ENCODE results near the gene HERPUD2. TPM values are rescaled to one million over a fixed set of nuclear protein-coding genes. Genes with fewer than 3 reads are reported as not detected.
"Not testable (repeated sequence)": the region's sequence is repeated elsewhere in the genome, so short reads cannot be mapped to it uniquely, and the experiment has no call there.

HERPUD2 gene
- total RNA-seq, 2 experiments from 2014 or later, result 48.0 to 49.8 TPM

- no peaks in the 10 kb centered on the region for H3K9me3 Mint-ChIP-seq
- ChIA-PET CTCF (interaction anchor here (0.9 to 6.0 kb wide), 8 partner anchors 12 to 212 kb away, joined by 3 to 37 read pairs (median 5); partner anchors contain the start of gene SEPTIN7), POLR2A (interaction anchor here (0.8 to 10.8 kb wide), 18 partner anchors 11 to 672 kb away, joined by 3 to 295 read pairs (median 7); partner anchors contain the start of gene SEPTIN7)
- peaks cover 41% of the 10 kb centered on the region for H3K4me1 Mint-ChIP-seq
- H3K36me3 Mint-ChIP-seq (ENCODE audit: low read depth), result peaks cover 41% of the 10 kb centered on the region
- H3K27me3 Mint-ChIP-seq, result no peaks in the 10 kb centered on the region
- H3K27ac Mint-ChIP-seq, result peak overlapping the region; percentile 96
- DNase-seq, result peak; percentile 44
- H3K4me3 Mint-ChIP-seq, result peak overlapping the region; percentile 94
Measured at GRCh38 chr7:35695473-35695850, 527 bp upstream of the HERPUD2 start.

DNA sequence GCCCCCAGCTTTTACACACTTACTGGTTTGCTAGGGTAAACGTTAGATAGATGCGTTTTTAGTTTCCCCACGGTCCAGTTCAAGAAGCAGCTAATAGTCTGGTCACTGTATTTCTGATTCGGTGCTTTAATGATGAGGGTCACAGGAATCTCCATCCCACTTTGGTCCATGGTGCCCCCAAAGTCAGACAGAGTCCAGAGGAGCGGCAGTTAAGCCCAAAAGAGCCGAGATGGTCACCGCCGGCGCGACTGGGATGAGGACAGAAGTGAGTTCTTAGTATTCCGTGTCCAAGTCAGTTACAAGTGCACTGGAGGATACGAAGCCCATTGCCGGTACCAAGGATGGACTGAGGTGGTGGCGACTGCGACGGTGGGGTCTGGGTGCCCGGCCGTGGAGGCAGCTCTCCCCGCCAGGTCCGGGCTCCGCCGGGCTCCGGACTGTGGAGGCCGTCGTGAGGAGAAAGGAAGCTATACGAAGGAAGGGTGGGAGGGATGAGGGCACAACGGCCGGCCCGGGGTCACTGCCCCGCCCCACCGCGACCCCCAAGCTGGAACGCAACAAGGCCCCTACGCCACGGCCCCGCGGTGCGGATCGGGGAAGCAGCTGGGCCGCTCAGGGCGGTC, 663 bp downstream of the HERPUD2 start:
- ChIA-PET POLR2A (interaction anchor here (0.7 to 10.8 kb wide), 16 partner anchors 9 to 698 kb away, joined by 3 to 295 read pairs (median 8); partner anchors contain the start of gene SEPTIN7), CTCF (interaction anchor here (1.1 to 6.0 kb wide), 4 partner anchors 16 to 107 kb away, joined by 3 to 37 read pairs (median 9); partner anchors contain the start of gene SEPTIN7)
- H3K9me3 Mint-ChIP-seq, result no peaks in the 10 kb centered on the region
- peak overlapping the region; percentile 84 for H3K27ac Mint-ChIP-seq
- no peak for DNase-seq
- H3K36me3 Mint-ChIP-seq (ENCODE audit: low read depth), result peaks cover 50% of the 10 kb centered on the region
- H3K4me1 Mint-ChIP-seq, result peaks cover 39% of the 10 kb centered on the region
- peak overlapping the region; percentile 83 for H3K4me3 Mint-ChIP-seq
- no peaks in the 10 kb centered on the region for H3K27me3 Mint-ChIP-seq

- peaks cover 49% of the 10 kb centered on the region for H3K4me1 Mint-ChIP-seq
- peak; percentile 60 for DNase-seq
- CTCF ChIA-PET, result interaction anchor here (0.6 to 6.0 kb wide), 4 partner anchors 35 to 156 kb away, joined by 3 to 37 read pairs (median 4); partner anchors contain the start of gene SEPTIN7
- POLR2A ChIA-PET, result interaction anchor here (0.7 to 10.8 kb wide), 11 partner anchors 8 to 110 kb away, joined by 3 to 295 read pairs (median 6); partner anchors contain the start of gene SEPTIN7
- peak overlapping the region; percentile 84 for H3K27ac Mint-ChIP-seq
- no peaks in the 10 kb centered on the region for H3K27me3 Mint-ChIP-seq
- H3K9me3 Mint-ChIP-seq, result no peaks in the 10 kb centered on the region
- H3K36me3 Mint-ChIP-seq (ENCODE audit: low read depth), result peaks cover 62% of the 10 kb centered on the region
- H3K4me3 Mint-ChIP-seq, result peak overlapping the region; percentile 83
Measured at GRCh38 chr7:35691827-35692307, 3.1 kb downstream of the HERPUD2 start.

- ChIA-PET POLR2A (interaction anchor here (0.7 to 10.8 kb wide), 12 partner anchors 8 to 186 kb away, joined by 3 to 295 read pairs (median 5); partner anchors contain the start of gene SEPTIN7), CTCF (interaction anchor here (0.9 to 6.0 kb wide), 4 partner anchors 34 to 110 kb away, joined by 3 to 37 read pairs (median 4); partner anchors contain the start of gene SEPTIN7)
- peaks cover 59% of the 10 kb centered on the region for H3K36me3 Mint-ChIP-seq (ENCODE audit: low read depth)
- no peak for DNase-seq
- peaks cover 46% of the 10 kb centered on the region for H3K4me1 Mint-ChIP-seq
- no peaks in the 10 kb centered on the region for H3K9me3 Mint-ChIP-seq
- no peaks in the 10 kb centered on the region for H3K27me3 Mint-ChIP-seq
- H3K4me3 Mint-ChIP-seq, result peak overlapping the region; percentile 83
- H3K27ac Mint-ChIP-seq, result peak overlapping the region; percentile 84
Measured at GRCh38 chr7:35691366-35691765, 3.6 kb downstream of the HERPUD2 start.

DNA sequence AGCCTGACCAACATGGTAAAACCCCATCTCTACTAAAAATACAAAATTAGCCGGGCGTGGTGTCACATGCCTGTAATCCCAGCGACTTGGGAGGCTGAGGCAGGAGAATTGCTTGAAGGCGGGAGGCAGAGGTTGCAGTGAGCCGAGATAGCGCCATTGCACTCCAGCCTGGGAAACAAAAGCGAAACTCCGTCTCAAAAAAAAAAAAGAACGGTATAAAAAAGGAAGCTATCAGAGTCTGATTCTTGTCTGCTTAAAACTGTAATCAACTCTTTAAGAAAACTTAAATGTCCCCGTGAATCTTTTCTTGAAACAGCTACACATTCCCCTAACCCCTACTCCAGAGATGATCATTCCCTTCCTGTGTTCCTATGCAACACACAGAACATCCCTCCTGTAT, 4.3 kb downstream of the HERPUD2 start:
- CTCF ChIA-PET, result interaction anchor here (0.7 to 1.1 kb wide), 2 partner anchors 9 to 35 kb away, joined by 4 to 5 read pairs; no protein-coding TSS in a partner anchor
- H3K27ac Mint-ChIP-seq, result peak overlapping the region; percentile 84
- POLR2A ChIA-PET, result interaction anchor here (0.7 to 10.8 kb wide), 6 partner anchors 9 to 187 kb away, joined by 3 to 295 read pairs (median 9); partner anchors contain the start of gene SEPTIN7
- H3K9me3 Mint-ChIP-seq, H3K27me3 Mint-ChIP-seq: not testable (repeated sequence)
- H3K36me3 Mint-ChIP-seq (ENCODE audit: low read depth), result peaks cover 59% of the 10 kb centered on the region
- H3K4me3 Mint-ChIP-seq, result peak overlapping the region; percentile 83
- peaks cover 38% of the 10 kb centered on the region for H3K4me1 Mint-ChIP-seq
- peak; percentile 40 for DNase-seq

GRCh38 chr7:35685781-35686180, 9.2 kb downstream of the HERPUD2 start:
- Mint-ChIP-seq H3K4me1 (peaks cover 60% of the 10 kb centered on the region), H3K9me3 (peaks cover 11% of the 10 kb centered on the region), H3K4me3 (no peak overlapping the region), H3K27ac (no peak overlapping the region), H3K36me3 (ENCODE audit: low read depth) (peaks cover 58% of the 10 kb centered on the region), H3K27me3 (no peaks in the 10 kb centered on the region)
- ChIA-PET CTCF (interaction anchor here (0.7 kb wide), 1 partner anchor 11 kb away, joined by 3 read pairs; no protein-coding TSS in a partner anchor), POLR2A (interaction anchor here (2.3 kb wide), 1 partner anchor 9 kb away, joined by 8 read pairs; the partner anchor contains the start of gene HERPUD2)
- no peak for DNase-seq

- Mint-ChIP-seq H3K27me3 (no peaks in the 10 kb centered on the region), H3K27ac (no peak overlapping the region), H3K36me3 (ENCODE audit: low read depth) (peaks cover 38% of the 10 kb centered on the region), H3K4me3 (no peak overlapping the region), H3K9me3 (peaks cover 11% of the 10 kb centered on the region), H3K4me1 (peaks cover 42% of the 10 kb centered on the region)
- no peak for DNase-seq
- CTCF ChIA-PET, result interaction anchor here (0.6 kb wide), 1 partner anchor 147 kb away, joined by 4 read pairs; no protein-coding TSS in a partner anchor
- POLR2A ChIA-PET, result interaction anchor here (1.7 kb wide), 1 partner anchor 9 kb away, joined by 3 read pairs; no protein-coding TSS in a partner anchor
Measured at GRCh38 chr7:35681231-35682029, 13.5 kb downstream of the HERPUD2 start.

- Mint-ChIP-seq H3K27me3 (no peaks in the 10 kb centered on the region), H3K9me3 (peaks cover 11% of the 10 kb centered on the region), H3K27ac (no peak overlapping the region), H3K36me3 (ENCODE audit: low read depth) (peaks cover 38% of the 10 kb centered on the region), H3K4me1 (peaks cover 45% of the 10 kb centered on the region), H3K4me3 (no peak overlapping the region)
- CTCF ChIA-PET, result no interaction called here
- DNase-seq, result no peak
- POLR2A ChIA-PET, result interaction anchor here (0.6 to 1.7 kb wide), 4 partner anchors 9 to 120 kb away, joined by 3 read pairs; partner anchors contain the start of gene SEPTIN7
Measured at GRCh38 chr7:35680403-35681013, 14.4 kb downstream of the HERPUD2 start.

DNA sequence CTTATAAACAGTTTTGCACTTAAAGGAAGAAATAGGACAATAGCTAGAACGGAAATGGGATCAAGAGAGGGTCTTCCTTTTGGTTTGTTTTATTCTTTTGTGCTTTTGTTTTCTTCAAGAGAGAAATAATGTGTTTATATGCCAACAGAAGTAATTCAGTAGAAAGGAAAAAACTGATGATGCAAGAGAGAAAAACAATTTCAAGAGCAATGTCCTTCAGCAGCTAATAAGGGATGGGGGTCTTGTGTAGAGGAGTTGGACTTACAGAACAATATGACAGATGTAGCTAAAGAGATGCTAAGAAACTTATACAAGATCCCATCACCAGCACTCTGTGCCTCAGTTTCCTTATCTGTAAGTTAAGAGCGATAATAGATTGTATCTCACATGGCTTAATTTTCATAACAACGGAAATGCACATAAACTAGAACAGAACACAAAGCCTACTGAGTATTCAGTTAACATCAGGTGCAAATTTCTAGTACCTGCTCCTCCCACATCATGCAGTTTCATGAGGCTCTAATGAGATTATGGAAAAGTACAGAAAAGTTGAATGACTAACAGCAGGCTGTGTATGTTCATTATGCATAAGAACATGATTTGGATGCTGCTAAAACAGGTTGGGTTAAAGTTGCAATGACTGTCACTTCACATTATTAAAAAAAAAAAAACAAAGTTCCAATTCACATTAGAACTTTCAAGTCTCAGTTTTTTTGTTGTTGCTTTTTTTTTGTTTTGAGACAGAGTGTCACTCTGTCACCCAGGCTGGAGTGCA, 17.2 kb downstream of the HERPUD2 start:
- ChIA-PET POLR2A (interaction anchor here (0.9 to 2.1 kb wide), 2 partner anchors 14 to 123 kb away, joined by 3 to 7 read pairs; partner anchors contain the start of gene SEPTIN7), CTCF (interaction anchor here (0.9 kb wide), 1 partner anchor 39 kb away, joined by 3 read pairs; no protein-coding TSS in a partner anchor)
- no peak overlapping the region for H3K4me3 Mint-ChIP-seq
- H3K36me3 Mint-ChIP-seq (ENCODE audit: low read depth), result peaks cover 24% of the 10 kb centered on the region
- H3K9me3 Mint-ChIP-seq, result peaks cover 3% of the 10 kb centered on the region
- peaks cover 35% of the 10 kb centered on the region for H3K4me1 Mint-ChIP-seq
- no peak overlapping the region for H3K27ac Mint-ChIP-seq
- no peak for DNase-seq
- H3K27me3 Mint-ChIP-seq, result no peaks in the 10 kb centered on the region

GRCh38 chr7:35676211-35676610, 18.7 kb downstream of the HERPUD2 start:
- H3K4me1 Mint-ChIP-seq, result peaks cover 21% of the 10 kb centered on the region
- no peaks in the 10 kb centered on the region for H3K9me3 Mint-ChIP-seq
- no peak overlapping the region for H3K27ac Mint-ChIP-seq

GRCh38 chr7:35670856-35671569, 23.9 kb downstream of the HERPUD2 start:
- H3K36me3 Mint-ChIP-seq (ENCODE audit: low read depth), result peaks cover 53% of the 10 kb centered on the region
- H3K4me3 Mint-ChIP-seq, result no peak overlapping the region
- no peak overlapping the region for H3K27ac Mint-ChIP-seq
- no peaks in the 10 kb centered on the region for H3K9me3 Mint-ChIP-seq
- DNase-seq, result no peak
- ChIA-PET CTCF (interaction anchor here (2.0 kb wide), 1 partner anchor 46 kb away, joined by 7 read pairs; no protein-coding TSS in a partner anchor), POLR2A (interaction anchor here (1.1 to 1.6 kb wide), 2 partner anchors 21 to 24 kb away, joined by 3 to 5 read pairs; partner anchors contain the start of gene HERPUD2)
- no peaks in the 10 kb centered on the region for H3K4me1 Mint-ChIP-seq
- no peaks in the 10 kb centered on the region for H3K27me3 Mint-ChIP-seq

More at GRCh38 chr7:35676211-35676610, 18.7 kb downstream of the HERPUD2 start:
- H3K27me3 Mint-ChIP-seq, result no peaks in the 10 kb centered on the region
- H3K4me3 Mint-ChIP-seq, result no peak overlapping the region
- no peak for DNase-seq
- ChIA-PET POLR2A (interaction anchor here (1.4 to 2.1 kb wide), 2 partner anchors 10 to 125 kb away, joined by 4 to 7 read pairs; partner anchors contain the start of gene SEPTIN7), CTCF (interaction anchor here (1.0 kb wide), 2 partner anchors 10 to 11 kb away, joined by 3 read pairs; no protein-coding TSS in a partner anchor)
- peaks cover 19% of the 10 kb centered on the region for H3K36me3 Mint-ChIP-seq (ENCODE audit: low read depth)

All from activated CD4-positive, alpha-beta memory T cell treated with anti-CD3 and anti-CD28 coated beads, Interleukin-2, amount 10 ng/mL, durations not matched to agents 7 days and 5 days (primary cell).